Measurements from ENCODE around the gene CGB1. TPM values are rescaled to one million over a fixed set of nuclear protein-coding genes. Genes with fewer than 3 reads are reported as not detected.
A peak's percentile ranks its signal among the peaks of the same experiment; 100 is the strongest.

Gene CGB1
- total and polyA plus RNA-seq, 2 of the 13 experiments (the other 11 are each of a cell fraction or from before 2014, with no cell fraction given), result not detected

DNA sequence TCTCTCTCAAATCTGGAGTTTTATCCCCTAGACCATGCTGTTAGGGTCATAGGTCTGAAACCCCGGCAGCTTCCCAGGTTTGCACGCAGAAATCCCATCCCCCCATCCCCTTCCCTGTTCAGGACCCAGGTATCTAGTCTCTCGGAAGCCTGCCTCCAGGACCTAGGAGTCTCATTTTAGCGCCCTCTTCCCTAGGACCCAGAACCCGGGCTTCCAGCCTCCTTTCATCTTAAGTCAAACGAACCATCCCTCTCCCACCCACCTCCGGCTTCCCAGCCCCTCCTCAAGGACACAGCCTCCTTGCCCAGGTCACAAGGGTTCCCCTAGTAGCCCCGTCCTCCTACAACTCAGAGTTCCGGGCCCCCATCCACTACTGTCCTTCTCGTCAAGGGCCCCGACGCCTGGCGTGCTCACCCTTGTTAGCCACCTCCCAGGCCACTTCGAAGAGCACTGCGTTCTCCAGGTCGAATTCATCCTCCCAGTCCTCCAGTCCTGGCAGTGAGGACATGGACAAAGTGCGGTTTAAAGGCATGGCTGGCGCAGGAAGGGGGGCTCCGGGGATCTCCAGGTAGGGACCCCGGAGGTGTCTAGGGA is 44.0 kb downstream of the CGB1 start (continued):
- TF ChIP-seq, protein P1, sequence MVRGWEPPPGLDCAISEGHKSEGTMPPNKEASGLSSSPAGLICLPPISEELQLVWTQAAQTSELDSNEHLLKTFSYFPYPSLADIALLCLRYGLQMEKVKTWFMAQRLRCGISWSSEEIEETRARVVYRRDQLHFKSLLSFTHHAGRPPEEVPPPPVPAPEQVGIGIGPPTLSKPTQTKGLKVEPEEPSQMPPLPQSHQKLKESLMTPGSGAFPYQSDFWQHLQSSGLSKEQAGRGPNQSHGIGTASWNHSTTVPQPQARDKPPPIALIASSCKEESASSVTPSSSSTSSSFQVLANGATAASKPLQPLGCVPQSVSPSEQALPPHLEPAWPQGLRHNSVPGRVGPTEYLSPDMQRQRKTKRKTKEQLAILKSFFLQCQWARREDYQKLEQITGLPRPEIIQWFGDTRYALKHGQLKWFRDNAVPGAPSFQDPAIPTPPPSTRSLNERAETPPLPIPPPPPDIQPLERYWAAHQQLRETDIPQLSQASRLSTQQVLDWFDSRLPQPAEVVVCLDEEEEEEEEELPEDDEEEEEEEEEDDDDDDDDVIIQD (CRISPR knock-in tag; IDR thresholded peaks at IDR 0.05; ENCODE audit: low read depth), result no peak
- TF ChIP-seq ARID2 (CRISPR knock-in tag; IDR thresholded peaks at IDR 0.05; ENCODE audit: borderline replicate concordance) (0 out of 2 replicates have a peak, but pooled peaks have one; percentile 22), JDP2 (CRISPR knock-in tag; IDR thresholded peaks at IDR 0.05; ENCODE audit: borderline replicate concordance) (no peak), CC2D1A (CRISPR knock-in tag; IDR thresholded peaks at IDR 0.05) (no peak), ZNF24 (IDR thresholded peaks at IDR 0.05) (no peak), ZNF75D (CRISPR knock-in tag; IDR thresholded peaks at IDR 0.05; ENCODE audit: borderline replicate concordance) (no peak), KDM2A (CRISPR knock-in tag; IDR thresholded peaks at IDR 0.05; ENCODE audit: borderline replicate concordance, low read depth) (no peak), HNRNPLL (IDR thresholded peaks at IDR 0.05; ENCODE audit: low read depth, low read length, poor library complexity, severe bottlenecking) (no peak), ZNF17 (CRISPR knock-in tag; IDR thresholded peaks at IDR 0.05) (no peak), ZNF530 (CRISPR knock-in tag; IDR thresholded peaks at IDR 0.05; ENCODE audit: low read depth) (no peak), ZNF674 (CRISPR knock-in tag; IDR thresholded peaks at IDR 0.05; ENCODE audit: low read depth) (no peak)
- TF ChIP-seq, protein P2, sequence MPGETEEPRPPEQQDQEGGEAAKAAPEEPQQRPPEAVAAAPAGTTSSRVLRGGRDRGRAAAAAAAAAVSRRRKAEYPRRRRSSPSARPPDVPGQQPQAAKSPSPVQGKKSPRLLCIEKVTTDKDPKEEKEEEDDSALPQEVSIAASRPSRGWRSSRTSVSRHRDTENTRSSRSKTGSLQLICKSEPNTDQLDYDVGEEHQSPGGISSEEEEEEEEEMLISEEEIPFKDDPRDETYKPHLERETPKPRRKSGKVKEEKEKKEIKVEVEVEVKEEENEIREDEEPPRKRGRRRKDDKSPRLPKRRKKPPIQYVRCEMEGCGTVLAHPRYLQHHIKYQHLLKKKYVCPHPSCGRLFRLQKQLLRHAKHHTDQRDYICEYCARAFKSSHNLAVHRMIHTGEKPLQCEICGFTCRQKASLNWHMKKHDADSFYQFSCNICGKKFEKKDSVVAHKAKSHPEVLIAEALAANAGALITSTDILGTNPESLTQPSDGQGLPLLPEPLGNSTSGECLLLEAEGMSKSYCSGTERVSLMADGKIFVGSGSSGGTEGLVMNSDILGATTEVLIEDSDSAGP (CRISPR knock-in tag; IDR thresholded peaks at IDR 0.05; ENCODE audit: borderline replicate concordance), result no peak; the same call in 1 of the 2 replicates
- TF ChIP-seq, protein P3, sequence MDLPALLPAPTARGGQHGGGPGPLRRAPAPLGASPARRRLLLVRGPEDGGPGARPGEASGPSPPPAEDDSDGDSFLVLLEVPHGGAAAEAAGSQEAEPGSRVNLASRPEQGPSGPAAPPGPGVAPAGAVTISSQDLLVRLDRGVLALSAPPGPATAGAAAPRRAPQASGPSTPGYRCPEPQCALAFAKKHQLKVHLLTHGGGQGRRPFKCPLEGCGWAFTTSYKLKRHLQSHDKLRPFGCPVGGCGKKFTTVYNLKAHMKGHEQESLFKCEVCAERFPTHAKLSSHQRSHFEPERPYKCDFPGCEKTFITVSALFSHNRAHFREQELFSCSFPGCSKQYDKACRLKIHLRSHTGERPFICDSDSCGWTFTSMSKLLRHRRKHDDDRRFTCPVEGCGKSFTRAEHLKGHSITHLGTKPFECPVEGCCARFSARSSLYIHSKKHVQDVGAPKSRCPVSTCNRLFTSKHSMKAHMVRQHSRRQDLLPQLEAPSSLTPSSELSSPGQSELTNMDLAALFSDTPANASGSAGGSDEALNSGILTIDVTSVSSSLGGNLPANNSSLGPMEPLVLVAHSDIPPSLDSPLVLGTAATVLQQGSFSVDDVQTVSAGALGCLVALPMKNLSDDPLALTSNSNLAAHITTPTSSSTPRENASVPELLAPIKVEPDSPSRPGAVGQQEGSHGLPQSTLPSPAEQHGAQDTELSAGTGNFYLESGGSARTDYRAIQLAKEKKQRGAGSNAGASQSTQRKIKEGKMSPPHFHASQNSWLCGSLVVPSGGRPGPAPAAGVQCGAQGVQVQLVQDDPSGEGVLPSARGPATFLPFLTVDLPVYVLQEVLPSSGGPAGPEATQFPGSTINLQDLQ (CRISPR knock-in tag; IDR thresholded peaks at IDR 0.05), result no peak
- TF ChIP-seq, protein P4, sequence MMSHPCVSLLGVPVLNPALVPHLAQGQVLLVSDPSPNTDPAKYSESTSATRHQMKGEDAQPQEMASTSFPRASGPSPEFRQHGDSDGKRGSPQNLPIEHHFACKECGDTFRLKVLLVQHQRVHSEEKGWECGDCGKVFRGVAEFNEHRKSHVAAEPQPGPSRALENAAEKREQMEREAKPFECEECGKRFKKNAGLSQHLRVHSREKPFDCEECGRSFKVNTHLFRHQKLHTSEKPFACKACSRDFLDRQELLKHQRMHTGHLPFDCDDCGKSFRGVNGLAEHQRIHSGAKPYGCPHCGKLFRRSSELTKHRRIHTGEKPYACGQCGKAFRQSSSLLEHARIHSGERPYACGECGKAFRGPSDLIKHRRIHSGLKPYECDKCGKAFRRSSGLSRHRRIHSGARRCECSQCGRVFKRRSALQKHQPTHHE (CRISPR knock-in tag; IDR thresholded peaks at IDR 0.05; ENCODE audit: borderline replicate concordance), result peak; percentile 29; the same call in 1 of the 2 replicates
- TF ChIP-seq, protein P5, sequence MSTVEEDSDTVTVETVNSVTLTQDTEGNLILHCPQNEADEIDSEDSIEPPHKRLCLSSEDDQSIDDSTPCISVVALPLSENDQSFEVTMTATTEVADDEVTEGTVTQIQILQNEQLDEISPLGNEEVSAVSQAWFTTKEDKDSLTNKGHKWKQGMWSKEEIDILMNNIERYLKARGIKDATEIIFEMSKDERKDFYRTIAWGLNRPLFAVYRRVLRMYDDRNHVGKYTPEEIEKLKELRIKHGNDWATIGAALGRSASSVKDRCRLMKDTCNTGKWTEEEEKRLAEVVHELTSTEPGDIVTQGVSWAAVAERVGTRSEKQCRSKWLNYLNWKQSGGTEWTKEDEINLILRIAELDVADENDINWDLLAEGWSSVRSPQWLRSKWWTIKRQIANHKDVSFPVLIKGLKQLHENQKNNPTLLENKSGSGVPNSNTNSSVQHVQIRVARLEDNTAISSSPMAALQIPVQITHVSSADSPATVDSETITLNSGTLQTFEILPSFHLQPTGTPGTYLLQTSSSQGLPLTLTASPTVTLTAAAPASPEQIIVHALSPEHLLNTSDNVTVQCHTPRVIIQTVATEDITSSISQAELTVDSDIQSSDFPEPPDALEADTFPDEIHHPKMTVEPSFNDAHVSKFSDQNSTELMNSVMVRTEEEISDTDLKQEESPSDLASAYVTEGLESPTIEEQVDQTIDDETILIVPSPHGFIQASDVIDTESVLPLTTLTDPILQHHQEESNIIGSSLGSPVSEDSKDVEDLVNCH (CRISPR knock-in tag; IDR thresholded peaks at IDR 0.05), result no peak
- TF ChIP-seq, protein P6, sequence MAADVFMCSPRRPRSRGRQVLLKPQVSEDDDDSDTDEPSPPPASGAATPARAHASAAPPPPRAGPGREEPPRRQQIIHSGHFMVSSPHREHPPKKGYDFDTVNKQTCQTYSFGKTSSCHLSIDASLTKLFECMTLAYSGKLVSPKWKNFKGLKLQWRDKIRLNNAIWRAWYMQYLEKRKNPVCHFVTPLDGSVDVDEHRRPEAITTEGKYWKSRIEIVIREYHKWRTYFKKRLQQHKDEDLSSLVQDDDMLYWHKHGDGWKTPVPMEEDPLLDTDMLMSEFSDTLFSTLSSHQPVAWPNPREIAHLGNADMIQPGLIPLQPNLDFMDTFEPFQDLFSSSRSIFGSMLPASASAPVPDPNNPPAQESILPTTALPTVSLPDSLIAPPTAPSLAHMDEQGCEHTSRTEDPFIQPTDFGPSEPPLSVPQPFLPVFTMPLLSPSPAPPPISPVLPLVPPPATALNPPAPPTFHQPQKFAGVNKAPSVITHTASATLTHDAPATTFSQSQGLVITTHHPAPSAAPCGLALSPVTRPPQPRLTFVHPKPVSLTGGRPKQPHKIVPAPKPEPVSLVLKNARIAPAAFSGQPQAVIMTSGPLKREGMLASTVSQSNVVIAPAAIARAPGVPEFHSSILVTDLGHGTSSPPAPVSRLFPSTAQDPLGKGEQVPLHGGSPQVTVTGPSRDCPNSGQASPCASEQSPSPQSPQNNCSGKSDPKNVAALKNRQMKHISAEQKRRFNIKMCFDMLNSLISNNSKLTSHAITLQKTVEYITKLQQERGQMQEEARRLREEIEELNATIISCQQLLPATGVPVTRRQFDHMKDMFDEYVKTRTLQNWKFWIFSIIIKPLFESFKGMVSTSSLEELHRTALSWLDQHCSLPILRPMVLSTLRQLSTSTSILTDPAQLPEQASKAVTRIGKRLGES (CRISPR knock-in tag; IDR thresholded peaks at IDR 0.05; ENCODE audit: borderline replicate concordance), result no peak
